Neural cell (in vitro differentiated cells): Measurements from ENCODE around the gene PLD5. TPM values are rescaled to one million over a fixed set of nuclear protein-coding genes. Genes with fewer than 3 reads are reported as not detected.

ENCODE experiments used
- H2AFZ ChIP-seq: fragments of 200-600, 300-800 bp; sonication (generic), shearing (Covaris generic); 2 replicates; pipeline ENCODE4 v1.6.0; 2014; ENCODE audit warnings: low read depth, mild to moderate bottlenecking, antibody characterized with exemption, low read length, moderate library complexity
- H3F3A ChIP-seq: fragments of 200-600 bp; shearing (Covaris generic); 2 replicates; pipeline ENCODE4 v1.6.1; 2016; ENCODE audit warnings: mild to moderate bottlenecking, moderate library complexity, mixed read lengths, antibody characterized with exemption, low read length; ENCODE audit not compliant: insufficient read depth, poor library complexity, severe bottlenecking
- H3K27ac ChIP-seq: fragments of 200-600, 300-800 bp; sonication (generic), shearing (Covaris generic); 2 replicates; pipeline ENCODE4 v1.5.1; 2014; ENCODE audit warnings: mild to moderate bottlenecking, low read length, moderate library complexity
- H3K27me3 ChIP-seq: fragments of 300-800, 200-600 bp; sonication (generic), shearing (Covaris generic); 2 replicates; pipeline ENCODE4 v1.6.0; 2014; ENCODE audit warnings: mild to moderate bottlenecking, low read depth, low read length, moderate library complexity; ENCODE audit not compliant: insufficient read depth
- H3K36me3 ChIP-seq: fragments of 300-800, 200-600 bp; sonication (generic), shearing (Covaris generic); 2 replicates; pipeline ENCODE4 v1.5.1; 2014; ENCODE audit warnings: mild to moderate bottlenecking, antibody characterized with exemption, low read length, moderate library complexity; ENCODE audit not compliant: insufficient read depth
- H3K4me2 ChIP-seq: fragments of 300-800, 200-600 bp; sonication (generic), shearing (Covaris generic); 2 replicates; pipeline ENCODE4 v1.6.0; 2014; ENCODE audit warnings: mild to moderate bottlenecking, low read length
- H3K4me3 ChIP-seq: fragments of 300-800, 200-600 bp; sonication (generic), shearing (Covaris generic); 2 replicates; pipeline ENCODE4 v1.5.1; 2014; ENCODE audit warnings: mild to moderate bottlenecking, low read length, moderate library complexity
- H3K79me2 ChIP-seq: fragments of 200-600 bp; shearing (Covaris generic); replicated peaks from 2 replicates; pipeline ENCODE4 v1.6.0; 2014; ENCODE audit warnings: mild to moderate bottlenecking, low read length, moderate library complexity; ENCODE audit not compliant: insufficient read depth
- H3K9ac ChIP-seq: fragments of 300-800, 200-600 bp; sonication (generic), shearing (Covaris generic); 2 replicates; pipeline ENCODE4 v1.6.1; 2016; ENCODE audit warnings: mild to moderate bottlenecking, low read length, mixed read lengths
- H3K9me2 ChIP-seq: fragments of 200-600 bp; shearing (Covaris generic); 2 replicates; pipeline ENCODE4 v1.6.1; 2016; ENCODE audit warnings: mild to moderate bottlenecking, low read length, mixed read lengths; ENCODE audit not compliant: insufficient read depth
- H3K9me3 ChIP-seq: fragments of 200-600, 300-800 bp; sonication (generic), shearing (Covaris generic); 2 replicates; pipeline ENCODE4 v1.6.1; 2016; ENCODE audit warnings: mild to moderate bottlenecking, mixed run types, low read length, moderate library complexity, mixed read lengths
- H4K20me1 ChIP-seq: fragments of 200-600 bp; shearing (Covaris generic); 2 replicates; pipeline ENCODE4 v1.6.1; 2016; ENCODE audit warnings: mild to moderate bottlenecking, mixed run types; ENCODE audit not compliant: insufficient read depth
- CTCF ChIP-seq: fragments of 450-650 bp; IDR thresholded peaks from 2 replicates; pipeline ENCODE4 v1.5.1; 2014; ENCODE audit warnings: antibody characterized with exemption, mild to moderate bottlenecking, moderate library complexity; ENCODE audit not compliant: poor library complexity, severe bottlenecking
- EP300 ChIP-seq: fragments of 450-650 bp; conservative IDR thresholded peaks from 2 replicates; pipeline ENCODE4 v1.6.1; 2014; ENCODE audit warnings: antibody characterized with exemption, mild to moderate bottlenecking, moderate library complexity; ENCODE audit not compliant: poor library complexity, severe bottlenecking
- EZH2 ChIP-seq: fragments of 200-600, 300-800 bp; shearing (Covaris generic), sonication (generic); IDR thresholded peaks from 2 replicates; pipeline ENCODE4 v1.6.1; 2014; ENCODE audit warnings: antibody characterized with exemption, low read length, borderline replicate concordance, mild to moderate bottlenecking; ENCODE audit not compliant: insufficient read depth, poor library complexity, severe bottlenecking
- MXI1 ChIP-seq: fragments of 450-650 bp; conservative IDR thresholded peaks from 2 replicates; pipeline ENCODE4 v1.6.1; 2014; ENCODE audit warnings: antibody characterized with exemption, mild to moderate bottlenecking; ENCODE audit not compliant: poor library complexity, severe bottlenecking
- POLR2AphosphoS5 ChIP-seq: IDR thresholded peaks from 2 replicates; pipeline ENCODE4 v1.6.1; 2012
- RAD21 ChIP-seq: fragments of 450-650 bp; conservative IDR thresholded peaks from 2 replicates; pipeline ENCODE4 v1.6.1; 2014; ENCODE audit warnings: antibody characterized with exemption, mild to moderate bottlenecking, moderate library complexity
- REST ChIP-seq: IDR thresholded peaks from 2 replicates; pipeline ENCODE4 v1.6.1; 2012; ENCODE audit warnings: borderline replicate concordance
- SMC3 ChIP-seq: fragments of 450-650 bp; conservative IDR thresholded peaks from 2 replicates; pipeline ENCODE4 v1.6.1; 2014; ENCODE audit warnings: antibody characterized with exemption, mild to moderate bottlenecking, moderate library complexity; ENCODE audit not compliant: poor library complexity
- TAF1 ChIP-seq: IDR thresholded peaks from 2 replicates; pipeline ENCODE4 v1.6.1; 2012; ENCODE audit warnings: low read depth
- polyA plus RNA-seq: library from polyadenylated mRNA; depleted of rRNA; stranded (reverse); fragments of >200 nt; gene quantifications from 2 replicates; pipeline ENCODE4 v1.2.3, GENCODE V29; 2014

The PLD5 gene
- polyA plus RNA-seq, 1 donor from 2014 or later, result 0.64 TPM

GRCh38 chr1:242523719-242524570 is 552 bp downstream of the PLD5 start:
- peak overlapping the region; percentile 83 for H3K4me3 ChIP-seq
- H3K9ac ChIP-seq, result peak overlapping the region; percentile 42
- H3K36me3 ChIP-seq, result no peaks in the 10 kb centered on the region
- peak overlapping the region; percentile 23 for H3K4me2 ChIP-seq
- H3K9me2 ChIP-seq, result no peaks in the 10 kb centered on the region
- TF ChIP-seq SMC3, result peak; percentile 69
- TF ChIP-seq RAD21, result peak; percentile 73
- TF ChIP-seq MXI1, result peak; percentile 44
- TF ChIP-seq EZH2, result no peak
- peak; percentile 69 for TF ChIP-seq CTCF
- no peaks in the 10 kb centered on the region for H3K9me3 ChIP-seq
- no peaks in the 10 kb centered on the region for H3F3A ChIP-seq
- peaks cover 36% of the 10 kb centered on the region for H3K27me3 ChIP-seq
- no peak overlapping the region for H3K27ac ChIP-seq
- no peaks in the 10 kb centered on the region for H4K20me1 ChIP-seq
- no peak overlapping the region for H2AFZ ChIP-seq
- H3K79me2 ChIP-seq, result no peaks in the 10 kb centered on the region

- Histone ChIP-seq H3K9me3 (no peaks in the 10 kb centered on the region), H3K27ac (no peak overlapping the region), H3K9ac (peak overlapping the region; percentile 42), H3K9me2 (no peaks in the 10 kb centered on the region), H4K20me1 (no peaks in the 10 kb centered on the region), H3K4me2 (peak overlapping the region; percentile 23), H3K79me2 (no peaks in the 10 kb centered on the region), H3K36me3 (no peaks in the 10 kb centered on the region), H2AFZ (no peak overlapping the region), H3K4me3 (peak overlapping the region; percentile 83), H3F3A (no peaks in the 10 kb centered on the region), H3K27me3 (peaks cover 36% of the 10 kb centered on the region)
- TF ChIP-seq POLR2AphosphoS5 (no peak), SMC3 (no peak), RAD21 (no peak), CTCF (no peak), TAF1 (no peak), EZH2 (no peak), EP300 (no peak), REST (no peak), MXI1 (no peak)
Measured at GRCh38 chr1:242522996-242523718, 1.3 kb downstream of the PLD5 start.
